H1 (cell line): ENCODE data around the gene KCP. TPM values are rescaled to one million over a fixed set of nuclear protein-coding genes. Genes with fewer than 3 reads are reported as not detected.

ENCODE experiments used
- CEBPB ChIP-seq: IDR thresholded peaks from 2 replicates; pipeline ENCODE4 v1.6.1; 2012; ENCODE audit warnings: low read depth, low read length
- POLR2A ChIP-seq, 2 experiments: IDR thresholded peaks; 1 replicate in 1 of 2; 2 replicates in 1 of 2; pipeline ENCODE4 v1.6.1; 2011; ENCODE audit warnings: low read depth in 2 of 2, low read length in 2 of 2, mild to moderate bottlenecking in 2 of 2; ENCODE audit errors: control extremely low read depth in 1 of 2
- RXRA ChIP-seq: IDR thresholded peaks from 2 replicates; pipeline ENCODE4 v1.6.1; 2011; ENCODE audit warnings: low read depth, mild to moderate bottlenecking, low read length, moderate library complexity; ENCODE audit not compliant: insufficient read depth
- SIN3A ChIP-seq, 2 experiments: IDR thresholded peaks in 1 of 2; conservative IDR thresholded peaks in 1 of 2; 2 replicates each; pipeline ENCODE4 v1.6.1; 2011 to 2012; ENCODE audit warnings: low read length in 2 of 2, improper control_type of control experiment in 1 of 2, low read depth in 1 of 2, mild to moderate bottlenecking in 1 of 2
- SIX5 ChIP-seq: IDR thresholded peaks from 2 replicates; pipeline ENCODE4 v1.6.1; 2011; ENCODE audit warnings: mild to moderate bottlenecking, low read depth, low read length
- SP2 ChIP-seq: IDR thresholded peaks from 2 replicates; pipeline ENCODE4 v1.6.1; 2012; ENCODE audit warnings: mild to moderate bottlenecking, low read length, inconsistent platforms
- SP4 ChIP-seq: IDR thresholded peaks from 2 replicates; pipeline ENCODE4 v1.6.1; 2012; ENCODE audit warnings: low read length, inconsistent platforms
- polyA plus RNA-seq, 7 experiments: library from polyadenylated mRNA; depleted of rRNA in 3 of 7; stranded (reverse) in 5 of 7; unstranded in 2 of 7; fragments of >200 nt in 5 of 7; fragments of 200-250 nt in 2 of 7; gene quantifications; 1 replicate in 5 of 7; 2 replicates in 1 of 7; 4 replicates in 1 of 7; pipeline versions ENCODE4 v1.2.1 to v1.2.3, GENCODE V29; 2011 to 2013; ENCODE audit warnings: missing spikeins in 2 of 7, mixed read lengths in 2 of 7
- total RNA-seq: library from RNA; stranded (reverse); fragmentation: NEBNext Ultra II Directional; extraction: Animal tissue kit (Norgen Biotek cat#: 25700); gene quantifications from 2 replicates; pipeline ENCODE4 v1.2.1, GENCODE V29; 2021

The KCP gene
- total and polyA plus RNA-seq, 2 of the 8 experiments (the other 6 are each of a cell fraction or from before 2014, with no cell fraction given): 1.3 to 2.0 TPM

GRCh38 chr7:128849156-128849515, 61.4 kb downstream of the KCP start (continued):
- TF ChIP-seq RXRA (no peak), SP4 (no peak), SP2 (no peak), POLR2A (IDR thresholded peaks at IDR 0.05; ENCODE audit: control extremely low read depth in 1 of 2, low read depth in 2 of 2, low read length in 2 of 2) (no peak), SIX5 (no peak), SIN3A (conservative IDR thresholded peaks at IDR 0.05 in 1 of 2, IDR thresholded peaks at IDR 0.05 in 1 of 2; ENCODE audit: low read depth in 1 of 2, low read length in 2 of 2) (no peak), CEBPB (no peak)
